ENCODE measurements around the gene PSMD3.

Gene PSMD3

GRCh38 chr17:40022497-40022896 lies 41.9 kb downstream of the PSMD3 start:
- no peak for DNase-seq (ENCODE audit: low spot score)

GRCh38 chr17:40022961-40023541 lies 42.4 kb downstream of the PSMD3 start:
- DNase-seq (ENCODE audit: low spot score) = no peak

- no peak for DNase-seq (ENCODE audit: low spot score)
These were observed 43.1 kb downstream of the PSMD3 start for GRCh38 chr17:40023590-40024292.

GRCh38 chr17:40024901-40025300 lies 44.3 kb downstream of the PSMD3 start:
- no peak for DNase-seq (ENCODE audit: low spot score)

- no peak for DNase-seq (ENCODE audit: low spot score)
These were observed 45.0 kb downstream of the PSMD3 start for GRCh38 chr17:40025559-40025958.

GRCh38 chr17:40025991-40026815 lies 45.6 kb downstream of the PSMD3 start:
- no peak for DNase-seq (ENCODE audit: low spot score)

- peak; percentile 87 for DNase-seq (ENCODE audit: low spot score)
These were observed 46.4 kb downstream of the PSMD3 start for GRCh38 chr17:40026816-40027613.

- no peak for DNase-seq (ENCODE audit: low spot score)
These were observed 47.0 kb downstream of the PSMD3 start for GRCh38 chr17:40027614-40028012.

GRCh38 chr17:40028595-40028994 lies 48.0 kb downstream of the PSMD3 start:
- no peak for DNase-seq (ENCODE audit: low spot score)

- DNase-seq (ENCODE audit: low spot score) = no peak
These were observed 51.1 kb downstream of the PSMD3 start for GRCh38 chr17:40031706-40032105.

GRCh38 chr17:40032322-40033320 lies 52.0 kb downstream of the PSMD3 start:
- no peak for DNase-seq (ENCODE audit: low spot score)

- no peak for DNase-seq (ENCODE audit: low spot score)
These were observed 52.7 kb downstream of the PSMD3 start for GRCh38 chr17:40033339-40033738.

- no peak for DNase-seq (ENCODE audit: low spot score)
These were observed 54.0 kb downstream of the PSMD3 start for GRCh38 chr17:40034426-40035161.

- peak; percentile 64 for DNase-seq (ENCODE audit: low spot score)
These were observed 54.6 kb downstream of the PSMD3 start for GRCh38 chr17:40035162-40035559.

- DNase-seq (ENCODE audit: low spot score) = peak; percentile 92
These were observed 58.4 kb downstream of the PSMD3 start for GRCh38 chr17:40038882-40039513.

- DNase-seq (ENCODE audit: low spot score) = no peak
These were observed 60.6 kb downstream of the PSMD3 start for GRCh38 chr17:40041196-40041595.
